HUES48 (cell line): ENCODE measurements around the gene HMGCR.

Experiments used
- H3K27ac ChIP-seq: one replicate; pipeline ENCODE4 v1.7.0; 2013; ENCODE audit warnings: low read depth, low read length, inconsistent platforms
- H3K27me3 ChIP-seq: 2 replicates; pipeline ENCODE4 v1.6.1; 2013; ENCODE audit warnings: mild to moderate bottlenecking, low read length; ENCODE audit not compliant: control insufficient read depth, insufficient read depth
- H3K36me3 ChIP-seq: 2 replicates; pipeline ENCODE4 v1.6.1; 2013; ENCODE audit warnings: low read length; ENCODE audit not compliant: control insufficient read depth, insufficient read depth
- H3K4me1 ChIP-seq: 2 replicates; pipeline ENCODE4 v1.6.1; 2013; ENCODE audit warnings: mild to moderate bottlenecking, low read length; ENCODE audit not compliant: control insufficient read depth, insufficient read depth
- H3K4me3 ChIP-seq: 2 replicates; pipeline ENCODE4 v1.5.1; 2013; ENCODE audit warnings: mild to moderate bottlenecking, low read depth, low read length
- H3K9ac ChIP-seq: 2 replicates; pipeline ENCODE4 v1.6.1; 2013; ENCODE audit warnings: mild to moderate bottlenecking, low read depth, low read length, moderate library complexity
- H3K9me3 ChIP-seq: 2 replicates; pipeline ENCODE4 v1.6.1; 2013; ENCODE audit warnings: low read length; ENCODE audit not compliant: control insufficient read depth, insufficient read depth

HMGCR gene

GRCh38 chr5:75340714-75341478 lies 3.9 kb downstream of the HMGCR start:
- H3K27ac ChIP-seq, result no peak overlapping the region
- no peaks in the 10 kb centered on the region for H3K27me3 ChIP-seq
- H3K4me1 ChIP-seq, result peaks cover 17% of the 10 kb centered on the region
- no peak overlapping the region for H3K4me3 ChIP-seq
- no peaks in the 10 kb centered on the region for H3K9me3 ChIP-seq
- no peak overlapping the region for H3K9ac ChIP-seq
- H3K36me3 ChIP-seq, result peaks cover 47% of the 10 kb centered on the region

GRCh38 chr5:75341934-75342333 lies 4.9 kb downstream of the HMGCR start:
- Histone ChIP-seq H3K9me3 (no peaks in the 10 kb centered on the region), H3K9ac (no peak overlapping the region), H3K4me1 (peaks cover 14% of the 10 kb centered on the region), H3K36me3 (peaks cover 57% of the 10 kb centered on the region), H3K27ac (no peak overlapping the region), H3K27me3 (no peaks in the 10 kb centered on the region), H3K4me3 (no peak overlapping the region)

- Histone ChIP-seq H3K9ac (no peak overlapping the region), H3K4me3 (no peak overlapping the region), H3K27ac (no peak overlapping the region), H3K4me1 (peaks cover 14% of the 10 kb centered on the region), H3K36me3 (peaks cover 66% of the 10 kb centered on the region), H3K9me3 (no peaks in the 10 kb centered on the region), H3K27me3 (no peaks in the 10 kb centered on the region)
Observed at GRCh38 chr5:75342836-75343235, 5.8 kb downstream of the HMGCR start.

- H3K36me3 ChIP-seq, result peaks cover 99% of the 10 kb centered on the region
- H3K9me3 ChIP-seq, result no peaks in the 10 kb centered on the region
- H3K4me1 ChIP-seq, result no peaks in the 10 kb centered on the region
- H3K27ac ChIP-seq, result no peak overlapping the region
- H3K27me3 ChIP-seq, result no peaks in the 10 kb centered on the region
- H3K9ac ChIP-seq, result no peak overlapping the region
- H3K4me3 ChIP-seq, result no peak overlapping the region
Observed at GRCh38 chr5:75348241-75348640, 11.2 kb downstream of the HMGCR start.

GRCh38 chr5:75349663-75350062 lies 12.6 kb downstream of the HMGCR start:
- H3K9me3 ChIP-seq, result no peaks in the 10 kb centered on the region
- no peak overlapping the region for H3K27ac ChIP-seq
- no peaks in the 10 kb centered on the region for H3K27me3 ChIP-seq
- no peak overlapping the region for H3K4me3 ChIP-seq
- H3K4me1 ChIP-seq, result no peaks in the 10 kb centered on the region
- H3K9ac ChIP-seq, result no peak overlapping the region
- H3K36me3 ChIP-seq, result peaks cover 99% of the 10 kb centered on the region

GRCh38 chr5:75351139-75351926 lies 14.3 kb downstream of the HMGCR start:
- Histone ChIP-seq H3K9ac (no peak overlapping the region), H3K4me1 (no peaks in the 10 kb centered on the region), H3K27ac (no peak overlapping the region), H3K4me3 (no peak overlapping the region), H3K27me3 (no peaks in the 10 kb centered on the region), H3K9me3 (no peaks in the 10 kb centered on the region), H3K36me3 (peaks cover 99% of the 10 kb centered on the region)

GRCh38 chr5:75355236-75355635 lies 18.2 kb downstream of the HMGCR start:
- H3K9me3 ChIP-seq, result no peaks in the 10 kb centered on the region
- H3K4me3 ChIP-seq, result no peak overlapping the region
- H3K36me3 ChIP-seq, result peaks cover 99% of the 10 kb centered on the region
- no peaks in the 10 kb centered on the region for H3K4me1 ChIP-seq
- H3K27me3 ChIP-seq, result no peaks in the 10 kb centered on the region
- H3K27ac ChIP-seq, result no peak overlapping the region
- H3K9ac ChIP-seq, result no peak overlapping the region

- Histone ChIP-seq H3K9ac (no peak overlapping the region), H3K4me3 (no peak overlapping the region), H3K4me1 (no peaks in the 10 kb centered on the region), H3K27ac (no peak overlapping the region), H3K36me3 (peaks cover 99% of the 10 kb centered on the region), H3K27me3 (no peaks in the 10 kb centered on the region), H3K9me3 (no peaks in the 10 kb centered on the region)
Observed at GRCh38 chr5:75356719-75357118, 19.7 kb downstream of the HMGCR start.

- no peak overlapping the region for H3K9ac ChIP-seq
- H3K27me3 ChIP-seq, result no peaks in the 10 kb centered on the region
- H3K4me1 ChIP-seq, result 0 out of 2 replicates have a peak, but pooled peaks cover 4% of the 10 kb centered on the region
- no peak overlapping the region for H3K4me3 ChIP-seq
- peaks cover 100% of the 10 kb centered on the region for H3K36me3 ChIP-seq
- no peak overlapping the region for H3K27ac ChIP-seq
- H3K9me3 ChIP-seq, result no peaks in the 10 kb centered on the region
Observed at GRCh38 chr5:75358117-75358516, 21.1 kb downstream of the HMGCR start.

GRCh38 chr5:75361310-75361709 lies 24.3 kb downstream of the HMGCR start:
- H3K27me3 ChIP-seq, result no peaks in the 10 kb centered on the region
- H3K9me3 ChIP-seq, result no peaks in the 10 kb centered on the region
- H3K4me1 ChIP-seq, result 0 out of 2 replicates have a peak, but pooled peaks cover 4% of the 10 kb centered on the region
- H3K4me3 ChIP-seq, result no peak overlapping the region
- H3K36me3 ChIP-seq, result peaks cover 68% of the 10 kb centered on the region
- no peak overlapping the region for H3K27ac ChIP-seq
- H3K9ac ChIP-seq, result no peak overlapping the region

- Histone ChIP-seq H3K27me3 (no peaks in the 10 kb centered on the region), H3K4me3 (no peak overlapping the region), H3K27ac (no peak overlapping the region), H3K4me1 (0 out of 2 replicates have a peak, but pooled peaks cover 4% of the 10 kb centered on the region), H3K9ac (no peak overlapping the region), H3K9me3 (no peaks in the 10 kb centered on the region), H3K36me3 (peaks cover 56% of the 10 kb centered on the region)
Observed at GRCh38 chr5:75362474-75362975, 25.5 kb downstream of the HMGCR start.
